Left lobe of liver (tissue), 2 donors: ENCODE data around the gene TRIM8. TPM values are rescaled to one million over a fixed set of nuclear protein-coding genes. Genes with fewer than 3 reads are reported as not detected.

Experiments
- ATAC-seq: fragments of 200-7000 bp; cut with Tn5 transposase; one replicate; pipeline ENCODE4 v1.9.1; 2020; ENCODE audit warnings: mild to moderate bottlenecking, moderate library complexity
- DNase-seq: peaks from one replicate; pipeline ENCODE4 v3.0.0-alpha.2; 2020; ENCODE audit warnings: low spot score
- total RNA-seq: library from RNA; stranded (reverse); gene quantifications from one replicate; pipeline ENCODE4 v1.2.1, GENCODE V29; 2021
- donor health status: DM: no; HTN: no; CAD: no; lungs with moderate emphysema.
- donor health status: DM: no; HTN: yes; CAD: no.

TRIM8 gene
- total RNA-seq, 1 donor from 2014 or later = 39.1 TPM

DNA sequence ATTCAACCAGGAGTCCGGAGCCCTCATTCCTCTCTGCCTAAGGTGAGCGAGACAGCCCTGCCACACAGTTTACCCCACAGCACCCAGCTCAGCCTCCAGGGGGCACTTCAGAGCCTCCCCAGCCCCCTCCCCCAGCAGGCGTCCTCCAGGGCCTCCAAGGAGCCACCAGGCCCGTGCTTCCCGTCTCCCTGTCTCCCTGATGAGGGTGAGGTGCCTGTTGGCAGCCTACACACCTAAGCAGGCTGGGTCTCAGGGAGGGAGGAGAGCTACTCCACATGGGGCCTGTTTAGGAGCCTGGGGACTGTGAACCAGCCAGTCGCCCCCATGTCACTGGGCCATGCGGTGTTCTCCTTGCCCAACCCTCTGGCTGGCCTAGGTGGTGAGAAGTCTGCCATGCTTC is 28.9 kb upstream of the TRIM8 start:
- no peak for DNase-seq
- no peak for ATAC-seq

DNA sequence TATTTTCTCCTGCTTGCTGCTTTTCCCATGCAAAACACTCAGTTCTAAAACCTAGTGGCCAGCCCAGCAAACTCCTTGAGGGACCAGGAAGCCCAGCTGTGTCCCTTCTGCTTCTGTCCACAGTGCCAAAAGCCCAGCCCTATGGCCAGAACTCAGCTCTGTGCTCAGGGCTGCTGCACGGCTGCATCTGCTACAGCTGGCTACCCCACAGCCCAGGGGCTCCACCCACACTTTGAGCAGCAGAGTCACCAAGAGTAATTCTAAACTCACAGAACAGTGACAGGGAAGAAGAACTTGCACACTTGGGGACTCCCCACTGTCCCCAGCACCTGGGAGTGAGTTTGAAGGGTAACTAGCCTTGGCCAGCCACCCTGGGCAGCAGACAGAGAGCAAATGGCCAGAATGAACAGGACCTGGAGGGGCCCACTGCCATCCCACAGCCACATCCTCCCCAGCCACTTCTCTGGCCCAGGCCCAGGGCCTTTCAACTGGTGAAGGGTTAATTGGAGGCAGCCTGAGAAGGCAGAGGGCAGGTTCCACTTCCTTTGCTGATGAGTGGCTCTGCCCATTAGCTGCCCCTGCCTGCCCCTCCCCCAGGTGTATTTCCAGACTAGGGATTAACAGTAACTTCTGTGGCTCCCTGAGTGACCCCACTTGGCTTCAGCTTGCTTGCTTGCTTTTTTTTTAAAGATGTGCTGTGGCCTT is 28.1 kb upstream of the TRIM8 start:
- DNase-seq (no peak), ATAC-seq (no peak)

DNA sequence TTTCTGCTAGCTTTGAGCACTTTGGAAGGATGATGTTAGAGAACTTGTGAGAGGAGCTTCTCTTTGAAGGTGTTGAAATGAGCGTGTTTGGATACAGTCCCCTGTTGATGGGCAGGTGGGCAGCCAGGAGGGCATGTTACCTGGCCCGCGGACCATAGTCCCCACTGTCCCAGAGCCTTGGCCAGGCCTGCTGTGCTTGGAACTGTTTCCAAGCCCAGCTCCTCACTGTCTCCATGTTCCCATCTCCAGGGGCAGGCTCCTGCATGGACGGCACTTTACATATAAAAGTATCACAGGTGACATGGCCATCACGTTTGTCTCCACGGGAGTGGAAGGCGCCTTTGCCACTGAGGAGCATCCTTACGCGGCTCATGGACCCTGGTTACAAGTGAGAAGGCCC is 27.2 kb upstream of the TRIM8 start:
- DNase-seq = no peak
- ATAC-seq = no peak

DNA sequence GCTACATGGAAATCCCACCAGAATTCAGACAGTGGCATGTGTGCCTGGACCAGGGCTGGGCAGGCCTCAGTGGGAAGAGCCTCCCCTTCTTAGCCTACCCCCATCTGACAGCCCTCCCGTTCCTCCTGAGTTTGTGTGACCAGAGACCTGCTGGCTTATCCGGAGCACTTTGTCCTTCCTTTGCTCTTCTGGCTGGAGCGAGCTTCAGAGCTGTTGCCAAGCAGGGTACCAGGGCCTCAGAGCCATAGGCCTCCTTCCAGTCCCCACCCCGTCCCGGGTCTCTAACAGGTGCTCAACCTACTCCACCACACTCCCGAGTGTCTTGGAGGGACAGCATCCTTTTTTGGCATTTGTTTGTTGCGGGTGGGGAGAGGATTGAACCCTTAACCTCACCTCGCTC is 26.5 kb upstream of the TRIM8 start:
- ATAC-seq = no peak
- DNase-seq = no peak

DNA sequence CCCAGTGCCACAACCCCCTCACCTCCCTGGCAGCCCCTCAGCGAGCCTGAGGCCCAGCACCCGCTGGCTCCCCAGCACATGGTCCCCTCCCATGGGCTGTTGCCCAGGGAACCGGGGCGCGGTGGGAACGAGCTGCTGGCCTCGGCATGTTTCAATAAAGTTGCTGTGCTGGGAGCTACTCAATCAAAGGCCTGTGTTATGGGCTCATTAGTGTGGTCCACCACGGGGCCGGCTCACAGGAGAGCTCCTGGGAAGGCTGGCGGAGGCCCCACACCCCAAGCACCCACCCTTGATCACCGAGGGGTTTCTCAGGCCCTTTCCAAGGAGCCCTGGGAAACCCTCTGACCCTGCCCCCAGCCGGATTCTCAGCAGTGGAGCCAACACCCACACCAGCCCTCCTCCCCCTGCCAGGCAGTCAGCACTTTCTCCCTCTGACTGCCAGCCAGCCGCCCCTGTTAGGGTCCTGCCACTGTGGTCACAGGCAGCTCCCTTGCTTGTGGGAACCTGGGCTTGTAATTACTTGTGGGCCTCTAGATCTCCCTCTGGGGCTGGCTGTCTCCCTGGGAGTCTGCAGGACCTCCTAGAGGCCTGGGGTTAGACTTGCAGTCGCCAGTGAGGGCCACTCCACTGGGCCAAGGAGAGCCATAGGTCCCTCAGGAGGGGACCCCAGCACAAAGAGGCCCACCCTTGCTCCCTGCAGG is 24.8 kb upstream of the TRIM8 start:
- DNase-seq (no peak), ATAC-seq (no peak)

DNA sequence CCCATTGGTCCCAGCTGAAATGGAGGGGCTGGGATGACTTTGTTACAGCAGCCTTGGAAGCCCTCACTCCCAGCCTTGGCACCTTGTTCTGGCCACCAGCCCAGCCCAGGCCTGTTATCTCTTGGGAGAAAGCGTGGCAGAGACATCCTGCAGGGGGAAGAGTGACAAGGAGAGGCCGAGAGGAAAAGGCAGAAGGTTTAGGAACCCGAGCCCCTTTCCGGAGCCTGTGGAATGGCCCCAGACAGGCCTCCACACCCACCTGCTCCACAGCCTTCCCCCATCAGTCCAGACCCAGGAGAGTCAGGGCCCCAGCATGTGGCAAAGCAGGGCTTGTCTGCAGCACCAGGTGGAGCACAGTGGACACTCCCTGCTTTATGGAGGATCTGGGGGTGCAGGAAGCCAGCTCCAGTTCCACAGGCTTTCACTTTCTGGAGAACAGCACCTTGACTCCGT is 24.1 kb upstream of the TRIM8 start:
- no peak for DNase-seq
- peak; percentile 62 for ATAC-seq

DNA sequence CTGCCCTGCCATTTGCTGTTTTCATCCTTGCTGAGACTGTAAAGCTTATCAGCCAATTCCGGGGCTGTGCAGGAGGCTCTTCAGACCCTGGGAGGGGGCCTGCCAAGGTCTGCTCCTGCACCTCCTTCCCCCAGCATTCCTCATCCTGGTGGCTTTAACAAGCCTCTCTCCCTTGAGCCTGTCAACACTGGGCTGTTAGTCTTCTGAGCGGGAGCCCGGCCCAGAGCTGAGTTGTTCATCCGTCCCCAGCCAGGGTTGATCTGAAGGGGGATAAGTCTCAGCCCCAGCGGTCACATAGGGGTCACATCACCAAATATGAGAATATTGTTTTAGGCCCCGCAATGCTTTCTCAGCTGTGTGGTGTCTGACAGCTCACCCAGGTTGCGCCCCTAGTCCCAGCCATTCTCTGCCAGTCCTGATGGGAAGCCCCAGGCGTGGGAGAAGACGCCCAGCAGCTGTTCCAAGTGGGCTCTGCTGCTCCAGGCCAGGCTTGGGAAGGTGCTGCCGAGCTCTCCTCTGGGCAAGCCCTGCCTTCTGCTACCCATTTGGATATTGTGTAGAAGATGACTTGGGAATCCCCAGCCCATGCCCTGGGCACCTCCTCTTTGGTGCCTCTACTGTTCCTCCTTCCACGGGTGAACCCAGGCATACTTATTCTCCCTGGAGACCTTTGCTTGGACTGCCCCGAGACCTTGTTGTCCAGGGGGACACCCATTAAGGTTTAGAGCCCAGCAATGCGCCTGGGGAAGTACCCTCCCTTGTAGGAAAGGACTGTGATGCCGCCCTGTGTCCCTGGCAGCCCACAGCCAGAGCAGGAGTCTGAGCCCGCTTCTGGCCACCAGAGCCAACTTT is 23.5 kb upstream of the TRIM8 start:
- DNase-seq = no peak
- ATAC-seq = no peak

DNA sequence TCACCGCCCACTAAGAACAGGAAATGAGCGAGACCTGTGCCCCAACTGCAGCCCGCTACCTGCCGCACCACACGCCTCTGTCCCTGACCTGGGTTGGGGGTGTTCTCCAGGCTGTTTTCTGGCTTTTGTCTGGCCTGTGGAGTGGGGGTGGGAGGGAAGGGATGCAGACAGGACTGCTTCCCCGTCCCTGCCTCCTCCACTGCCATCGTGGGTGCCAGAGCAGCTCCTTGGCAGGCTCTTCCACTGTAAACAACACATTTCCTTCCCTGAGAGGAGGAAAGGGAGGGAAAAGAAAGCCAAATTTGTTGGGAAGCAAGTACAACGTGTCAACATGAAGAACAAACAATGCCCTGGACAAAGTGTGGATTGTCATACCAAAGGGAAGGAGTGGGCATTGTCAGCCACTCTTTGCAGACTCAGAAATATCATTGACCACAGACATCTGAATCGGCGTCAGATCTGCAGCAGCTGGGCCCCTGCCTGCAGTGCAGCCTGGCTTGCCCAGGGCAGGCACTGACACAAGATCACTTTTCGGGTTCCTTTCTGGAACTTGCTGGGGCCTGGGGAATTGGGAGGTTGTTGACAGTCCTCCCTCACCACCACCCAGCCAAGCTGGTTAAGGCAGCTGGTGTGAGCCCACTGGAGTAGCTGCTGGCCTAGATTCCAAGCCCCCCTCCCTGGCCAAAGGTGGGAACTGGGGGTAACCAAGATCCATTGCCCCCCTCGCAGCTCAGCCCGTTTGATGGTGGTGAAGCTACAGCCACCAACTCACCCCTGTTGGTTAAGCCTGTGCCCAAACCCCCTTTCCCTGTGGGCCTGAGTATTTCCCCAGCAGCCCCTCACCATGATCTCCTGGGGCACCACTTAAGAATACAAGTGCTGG is 22.6 kb upstream of the TRIM8 start:
- ATAC-seq (peak; percentile 9), DNase-seq (no peak)

DNA sequence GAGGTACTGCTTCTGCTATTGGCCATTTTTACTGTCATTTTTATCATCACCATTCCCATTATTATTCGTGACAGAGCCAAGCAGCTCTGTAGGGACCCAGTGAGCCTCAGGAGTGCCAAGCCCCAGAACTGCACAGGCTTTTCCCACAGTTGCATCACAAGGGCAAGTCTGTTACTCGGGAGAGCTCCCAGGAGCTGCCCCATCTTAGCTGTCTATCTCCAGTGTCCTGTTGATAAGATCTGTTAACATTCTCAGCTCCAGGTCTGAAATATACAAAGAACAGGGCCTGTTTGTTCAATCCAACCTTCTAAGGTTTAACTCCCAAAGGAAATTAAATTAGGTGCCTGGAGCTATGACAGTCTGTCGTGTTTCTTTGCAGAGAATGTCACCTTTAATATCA is 20.2 kb upstream of the TRIM8 start:
- DNase-seq = no peak
- no peak for ATAC-seq

DNA sequence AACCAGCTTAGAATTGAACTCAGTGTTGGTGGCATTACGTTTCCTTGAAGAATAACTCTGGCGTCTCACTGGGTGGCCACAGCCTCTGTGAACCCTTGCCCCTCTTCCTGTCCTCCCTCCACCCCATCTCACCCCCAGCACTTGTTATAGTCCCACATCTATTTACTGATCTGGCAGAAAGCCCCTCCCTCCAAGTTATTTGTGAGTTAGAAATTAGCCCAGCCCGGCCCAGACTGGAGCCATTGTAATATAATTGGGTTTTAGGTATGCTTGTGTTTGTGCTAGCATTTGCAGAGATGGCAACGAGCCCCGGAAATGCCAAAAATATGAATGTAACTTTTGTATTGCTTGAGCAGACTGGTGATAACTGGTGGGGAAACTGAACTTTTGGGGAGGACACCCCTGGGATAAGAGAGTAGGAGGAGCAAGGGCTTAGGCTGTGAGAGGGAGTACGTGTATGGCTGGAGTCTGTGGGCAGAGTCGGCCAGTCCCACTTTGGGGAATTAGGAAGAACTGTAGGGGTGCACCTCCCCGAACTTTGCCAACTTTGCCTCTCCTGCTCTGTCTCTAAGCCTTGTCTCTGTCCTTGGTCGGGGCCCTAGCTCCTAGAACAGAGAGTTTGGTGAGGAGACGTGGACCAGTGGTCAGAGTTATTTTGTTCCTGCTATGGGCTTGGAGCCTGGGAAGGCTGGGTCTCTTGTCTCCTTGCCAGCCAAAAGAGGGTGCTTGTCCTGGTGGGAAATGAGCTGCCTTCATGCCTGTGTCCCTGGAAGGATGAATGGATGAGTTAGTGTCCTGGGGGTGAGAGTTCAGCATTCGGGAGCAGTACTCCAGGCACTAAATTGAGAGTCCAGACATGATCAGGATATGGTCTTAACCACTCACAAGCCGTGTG is 19.3 kb upstream of the TRIM8 start:
- DNase-seq (no peak), ATAC-seq (no peak)

DNA sequence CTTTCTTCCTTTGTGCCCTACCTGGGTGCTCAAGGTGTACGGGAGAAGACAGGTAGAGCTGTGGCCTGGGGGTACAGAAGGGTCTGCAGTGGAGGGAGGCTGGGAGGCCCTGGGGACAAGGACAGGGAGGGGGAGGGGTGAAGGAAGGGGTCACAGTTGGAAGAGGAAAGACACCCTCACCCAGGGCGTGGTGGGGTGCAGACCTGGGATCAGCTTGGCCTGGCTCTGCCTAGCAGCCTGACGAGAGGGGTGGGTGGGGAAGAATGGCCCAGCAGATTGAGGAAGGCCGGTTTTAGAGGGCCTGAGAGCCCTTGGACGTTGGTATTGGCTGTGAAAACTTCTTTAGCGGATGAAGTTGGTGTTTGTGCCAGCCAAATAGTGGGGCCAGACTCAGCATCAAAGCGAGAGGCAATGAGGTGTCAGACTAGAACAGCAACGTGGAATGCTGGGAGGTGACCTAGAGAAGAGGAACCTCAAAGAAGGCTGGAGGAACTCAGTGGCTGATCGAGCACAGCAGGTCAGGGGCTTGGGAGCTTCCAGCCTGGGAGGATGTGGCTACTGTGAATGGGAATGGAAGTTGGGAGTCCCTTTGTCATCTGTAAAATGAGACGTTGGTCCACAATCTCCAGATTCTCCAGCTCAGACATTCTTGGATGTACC is 18.1 kb upstream of the TRIM8 start:
- ATAC-seq = no peak
- no peak for DNase-seq

DNA sequence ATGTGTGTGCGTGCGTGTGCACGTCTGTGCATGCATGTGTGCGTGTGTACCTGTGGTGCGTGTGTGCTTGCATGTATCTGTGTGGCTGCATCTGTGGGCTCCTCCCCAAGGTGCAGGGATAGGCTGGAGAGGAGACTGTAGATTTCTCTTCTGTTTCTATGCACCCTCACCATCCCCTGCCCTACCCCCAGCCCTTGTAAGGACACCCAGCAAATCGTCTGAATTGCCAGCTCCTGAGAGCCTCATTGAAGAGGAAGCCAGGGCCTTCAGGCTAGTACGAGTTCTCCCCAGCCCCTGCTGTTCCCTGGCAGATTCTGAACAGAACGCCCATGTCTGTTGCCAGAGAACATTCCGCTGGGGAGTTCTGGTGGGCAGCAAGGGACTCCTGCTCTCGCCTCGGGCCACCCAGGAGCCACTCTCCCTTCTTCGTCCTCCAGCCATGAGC is 17.0 kb upstream of the TRIM8 start:
- ATAC-seq (no peak), DNase-seq (no peak)

DNA sequence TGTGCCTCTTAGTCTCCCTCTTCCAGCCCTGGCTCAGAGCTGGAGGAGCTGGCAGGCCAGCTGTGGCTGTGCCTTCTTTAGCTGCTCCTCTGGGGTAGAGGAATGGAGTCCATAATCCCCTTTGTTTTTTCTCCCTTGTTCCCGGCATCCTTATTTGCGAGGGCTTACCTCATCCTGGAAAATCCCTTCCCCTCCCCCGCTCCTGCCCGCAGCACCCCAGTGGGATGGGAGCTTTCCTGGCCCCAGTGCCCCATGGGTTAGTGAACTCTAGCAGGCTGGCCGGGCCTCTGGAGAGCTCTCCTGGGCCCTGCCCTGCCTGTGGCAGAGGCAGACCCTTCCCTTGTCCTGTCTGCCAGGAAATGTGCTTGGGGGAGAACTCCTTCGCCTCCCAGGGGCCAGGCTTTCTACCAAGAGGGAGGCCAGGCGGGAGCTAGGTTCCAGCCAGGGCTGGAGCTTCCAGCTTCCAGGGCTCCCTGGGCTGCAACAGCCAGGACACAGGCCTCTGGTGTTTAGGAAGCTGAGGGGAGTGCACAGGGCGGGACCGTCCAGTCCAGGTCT is 16.5 kb upstream of the TRIM8 start:
- peak; percentile 68 for ATAC-seq
- no peak for DNase-seq

DNA sequence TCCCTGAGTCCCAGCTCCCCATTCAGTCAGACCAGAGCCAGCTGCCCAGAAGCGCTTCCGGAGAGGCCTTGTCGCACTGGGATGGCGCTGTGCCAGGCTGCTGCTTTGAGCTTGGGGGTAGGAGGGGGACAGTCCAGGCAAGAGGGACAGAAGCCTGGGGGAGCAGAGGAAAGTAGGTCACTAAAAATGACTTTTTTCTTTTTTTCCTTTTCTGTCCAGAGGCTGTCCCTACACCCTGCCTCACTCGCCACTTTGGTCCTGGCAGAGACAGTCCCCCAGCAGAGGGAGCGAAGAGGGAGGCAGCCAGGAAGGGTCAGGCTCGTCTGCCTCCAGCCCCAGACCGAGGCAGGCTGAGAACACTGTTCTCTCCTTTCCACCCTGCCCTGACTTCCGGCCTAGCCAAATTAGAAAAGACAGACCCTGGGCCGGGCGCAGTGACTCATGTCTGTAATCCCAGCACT is 15.8 kb upstream of the TRIM8 start:
- ATAC-seq = peak; percentile 27
- DNase-seq = no peak

DNA sequence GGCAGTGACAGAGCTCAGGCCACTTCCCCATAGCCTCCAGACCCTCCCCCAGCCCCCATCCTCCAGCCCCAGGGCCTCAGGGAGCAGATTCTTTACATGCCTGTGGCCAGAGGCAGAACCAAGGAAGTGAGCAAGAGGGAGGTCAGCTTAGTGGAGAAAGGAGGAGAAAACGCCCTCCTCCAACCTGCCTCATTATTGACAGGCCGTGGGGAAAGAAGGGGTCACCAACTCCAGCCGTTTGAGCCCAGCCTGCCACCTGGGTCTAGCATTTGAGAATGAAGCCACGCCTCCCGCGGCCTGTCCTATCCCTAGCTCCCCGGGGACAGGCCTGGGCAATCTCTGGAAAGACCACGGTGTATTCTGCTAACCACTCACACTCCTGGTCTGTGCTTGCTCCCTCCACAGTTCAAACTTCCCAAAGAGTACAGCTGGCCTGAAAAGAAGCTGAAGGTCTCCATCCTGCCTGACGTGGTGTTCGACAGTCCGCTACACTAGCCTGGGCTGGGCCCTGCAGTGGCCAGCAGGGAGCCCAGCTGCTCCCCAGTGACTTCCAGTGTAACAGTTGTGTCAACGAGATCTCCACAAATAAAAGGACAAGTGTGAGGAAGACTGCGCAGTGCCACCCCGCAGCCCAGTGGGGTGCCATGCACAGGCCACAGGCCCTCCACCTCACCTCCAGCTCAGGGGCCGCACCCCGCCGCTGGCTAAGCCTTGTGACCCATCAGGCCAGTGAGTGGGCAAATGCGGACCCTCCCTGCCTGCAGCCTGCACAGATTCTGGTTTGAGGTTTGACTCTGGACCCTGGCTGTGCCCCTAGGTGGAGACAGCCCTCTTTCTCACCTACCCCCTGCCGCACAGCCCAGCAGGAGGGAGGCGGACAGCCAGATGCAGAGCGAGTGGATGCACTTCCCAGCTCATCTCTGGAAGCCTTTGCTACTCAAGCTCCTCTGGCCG is 14.3 kb upstream of the TRIM8 start:
- DNase-seq = no peak
- no peak for ATAC-seq

DNA sequence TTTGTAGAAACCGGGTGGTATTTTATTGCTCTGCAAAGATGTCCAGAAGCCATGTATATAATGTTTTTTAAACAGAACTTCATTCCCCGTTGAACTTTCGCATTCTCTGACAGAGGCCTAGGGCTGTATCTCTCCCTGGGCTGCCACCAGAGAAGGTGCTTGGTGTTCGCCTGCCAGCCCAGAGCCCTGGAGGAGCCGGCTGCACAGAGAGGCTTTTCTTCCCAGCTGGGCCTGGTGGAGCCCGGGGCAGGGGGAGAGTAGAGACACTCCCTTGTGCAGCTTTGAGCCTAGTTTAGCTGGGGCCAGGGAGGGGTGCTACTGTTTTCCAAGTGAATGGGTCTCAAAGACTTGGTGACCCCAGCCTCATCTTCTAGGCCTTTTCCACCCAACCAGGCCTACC is 13.6 kb upstream of the TRIM8 start:
- DNase-seq = no peak

DNA sequence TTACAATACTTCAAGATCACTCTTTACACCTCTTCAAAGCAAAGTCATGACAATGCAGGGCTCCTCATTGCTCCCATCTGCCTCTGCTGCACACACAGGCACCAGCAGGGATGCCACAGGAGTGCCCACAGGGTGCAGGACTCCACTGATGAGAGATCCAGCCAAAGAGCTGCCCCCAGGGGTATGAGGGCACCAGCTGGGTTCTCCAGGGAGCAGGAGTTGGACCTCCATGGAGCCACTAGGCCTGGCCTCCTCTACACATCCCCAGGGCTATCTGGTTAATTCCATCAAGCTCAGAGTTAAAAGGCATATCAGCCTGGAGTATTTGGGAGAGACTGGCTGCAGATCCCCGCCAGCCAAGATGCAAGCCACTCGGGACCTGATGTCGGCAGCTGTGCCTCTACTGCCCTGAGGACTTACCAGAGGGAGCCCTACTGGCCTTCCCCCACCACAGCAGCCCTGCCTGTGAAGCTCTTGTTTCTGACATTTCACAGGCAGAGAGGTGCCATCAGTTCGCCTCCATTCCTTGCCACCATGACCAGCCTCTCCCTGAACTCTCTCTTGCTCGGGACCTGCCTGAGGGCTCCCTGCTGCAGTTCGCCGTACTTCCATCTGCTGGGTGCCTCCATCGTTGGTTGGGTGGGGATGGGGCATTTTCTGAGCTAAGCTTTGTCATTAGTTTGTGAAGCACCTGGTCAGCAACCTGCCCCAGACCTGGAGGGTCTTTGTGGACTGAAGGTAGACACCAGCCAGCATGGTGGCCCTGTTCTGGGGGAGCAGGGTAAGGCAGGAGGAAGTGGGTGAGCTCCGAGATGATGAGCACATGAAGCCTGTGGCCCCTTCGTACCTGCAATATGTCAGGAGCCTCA is 12.5 kb upstream of the TRIM8 start:
- DNase-seq (no peak), ATAC-seq (no peak)

More for the DNA sequence above, 13.6 kb upstream of the TRIM8 start:
- no peak for ATAC-seq
